HCT116 (cell line): Measurements from ENCODE around the gene C3orf20. TPM values are rescaled to one million over a fixed set of nuclear protein-coding genes. Genes with fewer than 3 reads are reported as not detected.

Experiments used
- ATAC-seq: fragments of 200-7000 bp; cut with Tn5 transposase; 2 replicates; pipeline ENCODE4 v1.9.1; 2020; ENCODE audit warnings: mild to moderate bottlenecking, moderate library complexity
- BruUV-seq: library from RNA; stranded (reverse); fragments of 400-500 nt; replicated peaks from 2 replicates; lab custom pipeline; 2021; lab: Mats Ljungman, UMichigan
- CTCF ChIA-PET: fragments of 300-600 bp; sonication (Branson Sonifier 250); formaldehyde crosslinking; loops from one replicate; lab custom pipeline; 2021; ENCODE audit warnings: antibody characterized with exemption; lab: Charles Lee
- POLR2A ChIA-PET: fragments of 300-600, 350-600 bp; sonication (Branson Sonifier 250); formaldehyde crosslinking; loops from one replicate; lab custom pipeline; 2021; ENCODE audit warnings: antibody characterized with exemption; lab: Charles Lee
- RAD21 ChIA-PET, 2 experiments: fragments of 300-600 bp; sonication (Branson Sonifier 250); formaldehyde crosslinking; loops; one replicate each; lab custom pipeline; 2023; ENCODE audit warnings: low total read pairs in 2 of 2; ENCODE audit not compliant: uncharacterized antibody in 2 of 2, unreplicated experiment in 2 of 2, low non-redundant PET in 1 of 2; lab: Charles Lee
- DNase-seq: peaks from one replicate; pipeline ENCODE4 v3.0.0-alpha.2; 2010; ENCODE audit warnings: low read depth, low spot score
- H2AFZ ChIP-seq: fragments of 200-600 bp; shearing (Covaris generic), sonication (generic); 2 replicates; pipeline ENCODE4 v1.6.1; 2017; ENCODE audit warnings: low read depth, mixed run types, mixed read lengths, antibody characterized with exemption, low read length; ENCODE audit not compliant: poor library complexity, severe bottlenecking
- H3K27ac ChIP-seq: 2 replicates; pipeline ENCODE4 v1.5.1; 2012; ENCODE audit warnings: low read depth, low read length
- H3K27me3 ChIP-seq: fragments of 200-600 bp; sonication (generic); 2 replicates; pipeline ENCODE4 v1.6.1; 2016; ENCODE audit warnings: mixed run types, low read length, mixed read lengths; ENCODE audit not compliant: insufficient read depth
- H3K36me3 ChIP-seq, 2 experiments: fragments of 200-500 bp in 1 of 2; fragments of 200-600 bp in 1 of 2; sonication (Bioruptor generic) in 1 of 2; sonication (generic) in 1 of 2; 2 replicates each; pipeline versions ENCODE4 v1.5.1 to v1.6.1; 2014 to 2016; ENCODE audit warnings: low read length in 2 of 2, inconsistent platforms in 1 of 2, mixed read lengths in 1 of 2, mixed run types in 1 of 2; ENCODE audit not compliant: insufficient read depth in 2 of 2, control insufficient read depth in 1 of 2
- H3K4me1 ChIP-seq, 2 experiments: fragments of 200-600 bp in 1 of 2; sonication (generic) in 1 of 2; 2 replicates each; pipeline versions ENCODE4 v1.5.1 to v1.6.1; 2012 to 2017; ENCODE audit warnings: low read length in 2 of 2, inconsistent platforms in 1 of 2, mild to moderate bottlenecking in 1 of 2, mixed read lengths in 1 of 2, mixed run types in 1 of 2, moderate library complexity in 1 of 2; ENCODE audit not compliant: insufficient read depth in 2 of 2, control insufficient read depth in 1 of 2
- H3K4me2 ChIP-seq: fragments of 200-600 bp; sonication (generic); 2 replicates; pipeline ENCODE4 v1.6.1; 2017; ENCODE audit warnings: mixed run types, low read length, mixed read lengths
- H3K4me3 ChIP-seq, 2 experiments: fragments of 200-600 bp in 1 of 2; sonication (generic) in 1 of 2; replicated peaks in 1 of 2; 2 replicates each; pipeline ENCODE4 v1.5.1; 2011 to 2016; ENCODE audit warnings: low read length in 2 of 2, control low read depth in 1 of 2, low read depth in 1 of 2, mild to moderate bottlenecking in 1 of 2, mixed read lengths in 1 of 2, mixed run types in 1 of 2
- H3K79me2 ChIP-seq: fragments of 200-600 bp; sonication (generic); 2 replicates; pipeline ENCODE4 v1.6.1; 2017; ENCODE audit warnings: mild to moderate bottlenecking, mixed run types, low read length, moderate library complexity, mixed read lengths; ENCODE audit not compliant: insufficient read depth
- H3K9ac ChIP-seq: fragments of 200-600 bp; sonication (generic); 2 replicates; pipeline ENCODE4 v1.6.1; 2016; ENCODE audit warnings: low read length, mixed read lengths
- H3K9me2 ChIP-seq: fragments of 200-600 bp; sonication (generic), shearing (Covaris generic); 2 replicates; pipeline ENCODE4 v1.6.1; 2017; ENCODE audit warnings: mixed run types, mild to moderate bottlenecking, moderate library complexity; ENCODE audit not compliant: insufficient read depth
- H3K9me3 ChIP-seq, 2 experiments: fragments of 200-500 bp in 1 of 2; fragments of 200-600 bp in 1 of 2; sonication (Bioruptor generic) in 1 of 2; sonication (generic) in 1 of 2; 2 replicates each; pipeline ENCODE4 v1.6.1; 2014 to 2017; ENCODE audit warnings: low read length in 2 of 2, mixed read lengths in 2 of 2, inconsistent platforms in 1 of 2, low read depth in 1 of 2, mild to moderate bottlenecking in 1 of 2, mixed run types in 1 of 2, moderate library complexity in 1 of 2; ENCODE audit not compliant: control insufficient read depth in 1 of 2, insufficient read depth in 1 of 2
- H4K20me1 ChIP-seq: fragments of 200-600 bp; sonication (generic), shearing (Covaris generic); 2 replicates; pipeline ENCODE4 v1.6.1; 2017; ENCODE audit warnings: mixed run types, mild to moderate bottlenecking, moderate library complexity; ENCODE audit not compliant: insufficient read depth
- ELF1 ChIP-seq: IDR thresholded peaks from 2 replicates; pipeline ENCODE4 v1.6.1; 2012; ENCODE audit warnings: low read depth, borderline replicate concordance
- JUND ChIP-seq: IDR thresholded peaks from 2 replicates; pipeline ENCODE4 v1.6.1; 2012
- POLR2A ChIP-seq: IDR thresholded peaks from 2 replicates; pipeline ENCODE4 v1.7.0; 2011; ENCODE audit warnings: borderline replicate concordance; ENCODE audit not compliant: insufficient read depth, insufficient read length; ENCODE audit errors: extremely low read depth
- POLR2AphosphoS5 ChIP-seq: IDR thresholded peaks from 2 replicates; pipeline ENCODE4 v1.6.1; 2011; ENCODE audit warnings: mild to moderate bottlenecking, low read depth, low read length, moderate library complexity
- SRF ChIP-seq: IDR thresholded peaks from 2 replicates; pipeline ENCODE4 v1.6.1; 2012; ENCODE audit warnings: low read depth
- ZNF274 ChIP-seq: fragments of 200-500 bp; sonication (Bioruptor generic); IDR thresholded peaks from 2 replicates; pipeline ENCODE4 v1.6.1; 2014; ENCODE audit warnings: mild to moderate bottlenecking, low read depth, low read length, inconsistent platforms
- intact Hi-C: fragments of 100-400 bp; cut with micrococcal nuclease; formaldehyde crosslinking; loops from 2 replicates; pipeline ENCODE4 v1.10.0; 2022
- total RNA-seq: library from RNA; stranded (reverse); gene quantifications from one replicate; pipeline ENCODE4 v1.2.1, GENCODE V29; 2021; ENCODE audit not compliant: unreplicated experiment
- TF ChIP-seq, protein P1 (sequence below): IDR thresholded peaks from 2 replicates; pipeline ENCODE4 v1.6.1; 2012
- TF ChIP-seq, protein P2 (sequence below): IDR thresholded peaks from 2 replicates; pipeline ENCODE4 v1.6.1; 2012; ENCODE audit warnings: low read depth
- TF ChIP-seq, protein P3 (sequence below): IDR thresholded peaks from 2 replicates; pipeline ENCODE4 v1.6.1; 2011; ENCODE audit warnings: mild to moderate bottlenecking, low read length, moderate library complexity; ENCODE audit not compliant: insufficient replicate concordance; ENCODE audit errors: extremely low read depth

The C3orf20 gene
- total RNA-seq, 1 experiment from 2014 or later: 0.20 TPM

DNA sequence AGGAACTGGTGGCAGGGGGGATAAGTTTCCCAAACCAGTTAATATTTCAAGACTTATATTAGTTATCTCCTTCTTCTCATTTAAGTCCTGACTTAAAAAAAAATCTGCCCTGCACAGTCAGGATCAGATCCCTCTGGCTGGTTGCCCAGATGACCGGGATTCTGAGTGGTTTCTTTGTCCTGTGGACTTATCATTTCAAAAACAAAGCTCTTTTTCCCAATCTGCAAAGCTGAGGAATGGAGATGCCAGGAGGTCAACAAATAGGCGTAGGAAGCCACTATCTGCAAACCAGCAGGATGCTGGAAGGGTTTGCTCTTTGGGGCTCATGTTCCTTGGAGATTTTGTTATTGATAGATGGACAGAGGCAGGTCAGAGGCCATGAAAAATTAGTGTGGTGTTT is 5.8 kb downstream of the C3orf20 start:
- intact Hi-C loops: no loop called here
- POLR2A ChIA-PET: no interaction called here
- H4K20me1 ChIP-seq: no peaks in the 10 kb centered on the region
- no peaks in the 10 kb centered on the region for H3K4me1 ChIP-seq
- no peaks in the 10 kb centered on the region for H3K9me2 ChIP-seq
- RAD21 ChIA-PET: no interaction called here
- CTCF ChIA-PET: no interaction called here
- no peak overlapping the region for H3K4me2 ChIP-seq
- H3K9me3 ChIP-seq: peaks cover 0 to 11% of the 10 kb centered on the region in 2 experiments; a peak in 1 of 4 replicates
- no peak overlapping the region for H2AFZ ChIP-seq
- no peak overlapping the region for H3K27ac ChIP-seq
- no peaks in the 10 kb centered on the region for H3K27me3 ChIP-seq
- H3K36me3 ChIP-seq: no peaks in the 10 kb centered on the region
- no peak for ATAC-seq
- no TSS peak for BruUV-seq
- H3K79me2 ChIP-seq: no peaks in the 10 kb centered on the region
- DNase-seq: no peak
- TF ChIP-seq, protein P1, sequence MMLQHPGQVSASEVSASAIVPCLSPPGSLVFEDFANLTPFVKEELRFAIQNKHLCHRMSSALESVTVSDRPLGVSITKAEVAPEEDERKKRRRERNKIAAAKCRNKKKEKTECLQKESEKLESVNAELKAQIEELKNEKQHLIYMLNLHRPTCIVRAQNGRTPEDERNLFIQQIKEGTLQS: no peak
- no peak for TF ChIP-seq POLR2AphosphoS5
- no peak for TF ChIP-seq SRF
- TF ChIP-seq ZNF274: no peak
- TF ChIP-seq POLR2A: no peak
- TF ChIP-seq, protein P2, sequence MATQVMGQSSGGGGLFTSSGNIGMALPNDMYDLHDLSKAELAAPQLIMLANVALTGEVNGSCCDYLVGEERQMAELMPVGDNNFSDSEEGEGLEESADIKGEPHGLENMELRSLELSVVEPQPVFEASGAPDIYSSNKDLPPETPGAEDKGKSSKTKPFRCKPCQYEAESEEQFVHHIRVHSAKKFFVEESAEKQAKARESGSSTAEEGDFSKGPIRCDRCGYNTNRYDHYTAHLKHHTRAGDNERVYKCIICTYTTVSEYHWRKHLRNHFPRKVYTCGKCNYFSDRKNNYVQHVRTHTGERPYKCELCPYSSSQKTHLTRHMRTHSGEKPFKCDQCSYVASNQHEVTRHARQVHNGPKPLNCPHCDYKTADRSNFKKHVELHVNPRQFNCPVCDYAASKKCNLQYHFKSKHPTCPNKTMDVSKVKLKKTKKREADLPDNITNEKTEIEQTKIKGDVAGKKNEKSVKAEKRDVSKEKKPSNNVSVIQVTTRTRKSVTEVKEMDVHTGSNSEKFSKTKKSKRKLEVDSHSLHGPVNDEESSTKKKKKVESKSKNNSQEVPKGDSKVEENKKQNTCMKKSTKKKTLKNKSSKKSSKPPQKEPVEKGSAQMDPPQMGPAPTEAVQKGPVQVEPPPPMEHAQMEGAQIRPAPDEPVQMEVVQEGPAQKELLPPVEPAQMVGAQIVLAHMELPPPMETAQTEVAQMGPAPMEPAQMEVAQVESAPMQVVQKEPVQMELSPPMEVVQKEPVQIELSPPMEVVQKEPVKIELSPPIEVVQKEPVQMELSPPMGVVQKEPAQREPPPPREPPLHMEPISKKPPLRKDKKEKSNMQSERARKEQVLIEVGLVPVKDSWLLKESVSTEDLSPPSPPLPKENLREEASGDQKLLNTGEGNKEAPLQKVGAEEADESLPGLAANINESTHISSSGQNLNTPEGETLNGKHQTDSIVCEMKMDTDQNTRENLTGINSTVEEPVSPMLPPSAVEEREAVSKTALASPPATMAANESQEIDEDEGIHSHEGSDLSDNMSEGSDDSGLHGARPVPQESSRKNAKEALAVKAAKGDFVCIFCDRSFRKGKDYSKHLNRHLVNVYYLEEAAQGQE: no peak
- TF ChIP-seq, protein P3, sequence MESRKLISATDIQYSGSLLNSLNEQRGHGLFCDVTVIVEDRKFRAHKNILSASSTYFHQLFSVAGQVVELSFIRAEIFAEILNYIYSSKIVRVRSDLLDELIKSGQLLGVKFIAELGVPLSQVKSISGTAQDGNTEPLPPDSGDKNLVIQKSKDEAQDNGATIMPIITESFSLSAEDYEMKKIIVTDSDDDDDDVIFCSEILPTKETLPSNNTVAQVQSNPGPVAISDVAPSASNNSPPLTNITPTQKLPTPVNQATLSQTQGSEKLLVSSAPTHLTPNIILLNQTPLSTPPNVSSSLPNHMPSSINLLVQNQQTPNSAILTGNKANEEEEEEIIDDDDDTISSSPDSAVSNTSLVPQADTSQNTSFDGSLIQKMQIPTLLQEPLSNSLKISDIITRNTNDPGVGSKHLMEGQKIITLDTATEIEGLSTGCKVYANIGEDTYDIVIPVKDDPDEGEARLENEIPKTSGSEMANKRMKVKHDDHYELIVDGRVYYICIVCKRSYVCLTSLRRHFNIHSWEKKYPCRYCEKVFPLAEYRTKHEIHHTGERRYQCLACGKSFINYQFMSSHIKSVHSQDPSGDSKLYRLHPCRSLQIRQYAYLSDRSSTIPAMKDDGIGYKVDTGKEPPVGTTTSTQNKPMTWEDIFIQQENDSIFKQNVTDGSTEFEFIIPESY: no peak
- no peak for TF ChIP-seq JUND
- TF ChIP-seq ELF1: no peak
- H3K9ac ChIP-seq: no peak overlapping the region
- no peak overlapping the region for H3K4me3 ChIP-seq
